GM12873 (cell line): ENCODE results near the gene TMEM119.
A peak's percentile ranks its signal among the peaks of the same experiment; 100 is the strongest.

Experiments used
- TF ChIP-seq, protein P1 (sequence below): IDR thresholded peaks from 2 replicates; pipeline ENCODE4 v1.5.1; 2012; ENCODE audit warnings: low read depth, mild to moderate bottlenecking, moderate library complexity, low read length, control low read depth; ENCODE audit not compliant: insufficient read depth; ENCODE audit errors: missing control alignments

The TMEM119 gene

DNA sequence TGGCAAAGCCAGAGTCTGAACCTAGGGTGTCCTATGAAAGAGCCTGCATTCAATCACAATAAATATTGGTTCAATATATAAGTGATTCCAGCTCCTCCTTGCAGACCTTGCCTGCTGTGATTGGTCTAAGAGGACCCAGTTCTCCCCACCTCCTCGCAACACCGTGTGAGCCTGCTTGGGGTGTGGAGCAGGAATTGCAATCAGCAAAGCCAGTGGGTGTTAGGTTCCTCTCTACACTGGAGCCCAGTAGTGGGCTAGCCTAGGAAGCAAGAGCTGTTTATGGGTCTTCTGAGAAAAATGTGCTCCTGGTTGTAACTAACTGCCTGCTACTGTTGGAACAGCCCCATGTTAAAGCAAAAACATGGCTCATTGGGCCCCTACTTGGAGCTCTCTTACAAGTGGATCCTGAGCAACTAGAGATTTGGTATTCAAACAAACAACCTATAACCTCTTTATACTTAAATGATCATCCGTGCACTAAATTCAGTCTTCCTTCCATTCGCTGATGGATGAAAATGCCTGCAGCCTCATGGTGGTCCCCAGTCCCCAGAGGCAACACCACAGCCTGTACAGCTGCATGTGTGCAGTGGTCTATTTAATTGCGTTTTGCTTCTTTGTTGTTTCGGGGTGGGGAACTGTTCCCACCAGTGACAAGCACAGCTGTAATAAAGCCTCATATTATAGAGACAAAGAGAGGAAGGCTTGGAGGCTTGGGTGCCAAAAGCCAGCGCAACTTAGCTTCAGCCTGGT is 39.5 kb upstream of the TMEM119 start:
- TF ChIP-seq, protein P1, sequence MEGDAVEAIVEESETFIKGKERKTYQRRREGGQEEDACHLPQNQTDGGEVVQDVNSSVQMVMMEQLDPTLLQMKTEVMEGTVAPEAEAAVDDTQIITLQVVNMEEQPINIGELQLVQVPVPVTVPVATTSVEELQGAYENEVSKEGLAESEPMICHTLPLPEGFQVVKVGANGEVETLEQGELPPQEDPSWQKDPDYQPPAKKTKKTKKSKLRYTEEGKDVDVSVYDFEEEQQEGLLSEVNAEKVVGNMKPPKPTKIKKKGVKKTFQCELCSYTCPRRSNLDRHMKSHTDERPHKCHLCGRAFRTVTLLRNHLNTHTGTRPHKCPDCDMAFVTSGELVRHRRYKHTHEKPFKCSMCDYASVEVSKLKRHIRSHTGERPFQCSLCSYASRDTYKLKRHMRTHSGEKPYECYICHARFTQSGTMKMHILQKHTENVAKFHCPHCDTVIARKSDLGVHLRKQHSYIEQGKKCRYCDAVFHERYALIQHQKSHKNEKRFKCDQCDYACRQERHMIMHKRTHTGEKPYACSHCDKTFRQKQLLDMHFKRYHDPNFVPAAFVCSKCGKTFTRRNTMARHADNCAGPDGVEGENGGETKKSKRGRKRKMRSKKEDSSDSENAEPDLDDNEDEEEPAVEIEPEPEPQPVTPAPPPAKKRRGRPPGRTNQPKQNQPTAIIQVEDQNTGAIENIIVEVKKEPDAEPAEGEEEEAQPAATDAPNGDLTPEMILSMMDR, result no peak

DNA sequence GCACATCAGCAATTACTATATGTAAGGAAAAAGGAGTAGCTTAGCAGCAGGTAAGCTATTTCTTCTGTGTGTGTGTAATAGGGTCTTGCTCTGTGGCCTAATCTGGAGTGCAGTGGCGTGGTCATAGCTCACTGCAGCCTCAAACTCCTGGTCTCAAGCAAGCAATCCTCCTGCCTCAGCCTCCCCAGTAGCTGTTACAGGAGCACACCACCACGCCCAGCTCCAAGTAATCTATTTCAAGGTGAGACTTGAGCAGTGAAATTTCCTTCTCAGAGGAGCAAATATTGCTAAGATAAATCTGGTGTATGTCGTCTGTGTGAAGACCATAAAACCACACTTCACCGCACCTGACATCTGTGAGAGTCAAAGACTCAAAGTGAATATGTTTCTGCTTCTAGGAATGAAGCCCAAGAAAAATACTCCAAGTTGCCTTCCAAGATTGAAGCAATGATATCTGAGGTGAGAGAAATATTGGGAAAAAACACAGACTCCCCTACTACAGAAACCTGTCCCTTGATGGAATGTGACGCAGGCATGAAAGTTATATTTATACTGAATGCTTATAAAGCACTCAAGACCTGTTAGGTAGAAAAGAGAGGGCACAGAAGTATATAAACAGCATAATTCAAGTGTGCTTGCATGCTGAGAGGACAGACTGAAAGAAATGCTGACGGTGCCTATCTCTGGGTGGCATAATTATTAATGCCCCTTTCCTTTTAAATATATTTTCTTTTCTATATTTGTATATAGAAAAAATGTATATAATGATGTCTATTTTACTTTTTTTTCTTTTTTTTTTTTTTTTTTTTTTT is 38.3 kb upstream of the TMEM119 start:
- TF ChIP-seq, protein P1, result no peak

DNA sequence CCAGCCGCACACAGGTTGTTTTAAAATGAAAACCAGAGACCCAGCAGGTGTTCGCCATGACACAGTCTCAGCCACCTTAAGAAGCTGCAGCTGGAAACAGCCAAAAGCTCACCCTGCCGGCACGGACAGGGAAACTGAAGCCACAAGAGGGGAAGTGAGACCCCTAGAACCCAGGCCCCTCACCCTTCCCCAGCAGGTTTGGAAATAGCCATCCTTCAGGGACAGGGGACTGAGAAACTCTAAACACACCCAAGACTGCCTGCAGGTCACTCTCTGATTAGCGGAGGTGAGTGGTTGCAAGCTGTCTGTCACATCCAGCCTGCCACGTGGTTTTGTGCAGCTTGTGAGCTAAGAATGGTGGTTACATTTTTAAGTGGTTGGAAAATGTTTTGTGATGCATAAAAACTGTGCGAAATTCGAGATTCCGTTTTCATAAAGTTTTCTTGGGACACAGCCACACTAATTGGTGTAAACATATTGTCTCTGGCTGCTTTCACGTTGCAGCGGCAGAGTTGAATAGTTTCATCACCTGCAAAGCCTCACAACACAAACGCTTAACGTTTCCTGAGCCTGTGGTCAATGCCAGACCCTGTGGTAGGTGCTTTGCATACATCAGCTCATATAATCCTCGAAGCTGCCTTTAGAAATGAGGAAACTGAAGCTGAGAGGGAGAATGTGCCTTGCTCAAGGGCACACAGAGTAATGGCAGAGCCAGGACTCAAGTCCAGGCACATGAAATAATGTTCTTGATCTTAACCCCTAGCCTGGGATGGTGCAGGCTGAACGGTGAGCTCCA is 37.5 kb upstream of the TMEM119 start:
- TF ChIP-seq, protein P1, result no peak

DNA sequence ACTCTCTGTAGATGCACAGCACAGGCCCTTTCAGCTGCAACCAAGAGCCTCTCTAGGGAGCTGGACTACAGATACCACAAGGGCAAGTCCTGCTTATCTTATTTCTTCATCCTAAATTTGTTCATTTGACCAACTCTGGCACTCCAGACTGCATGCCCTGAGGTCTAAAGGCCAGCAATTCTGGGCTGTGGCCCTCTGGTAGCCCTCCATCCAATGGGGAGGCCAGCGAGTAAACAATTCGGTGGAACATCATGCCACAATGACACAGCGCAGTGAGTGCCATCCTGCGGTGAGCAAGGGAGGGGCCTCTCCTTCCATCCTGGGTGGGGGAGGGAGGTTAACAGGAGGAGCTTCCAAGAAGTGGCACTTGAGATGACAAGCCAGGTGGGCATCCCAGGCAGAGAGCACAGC is 36.5 kb upstream of the TMEM119 start:
- TF ChIP-seq, protein P1, result no peak

- TF ChIP-seq, protein P1, result peak; percentile 43
These were observed 35.8 kb upstream of the TMEM119 start, which contains the start of gene SELPLG for GRCh38 chr12:108633534-108634248. SELPLG (minus strand) TSS chr12:108633894; CDS start chr12:108624307, 9,587 bp downstream.

GRCh38 chr12:108633081-108633533 is 35.2 kb upstream of the TMEM119 start:
- TF ChIP-seq, protein P1, result no peak
